Mammary epithelial cell (primary cell): ENCODE data around the gene CNKSR1.

Experiments used
- CTCF ChIP-seq, 2 donors: IDR thresholded peaks in 1 of 2; conservative IDR thresholded peaks in 1 of 2; 2 replicates each; pipeline ENCODE4 v1.5.1; 2011 to 2012; ENCODE audit warnings: inconsistent platforms in 2 of 2, low read length in 2 of 2, mild to moderate bottlenecking in 2 of 2, control low read depth in 1 of 2, low read depth in 1 of 2; ENCODE audit not compliant: insufficient read depth in 1 of 2; ENCODE audit errors: extremely low read depth in 1 of 2
- EZH2 ChIP-seq: IDR thresholded peaks from 2 replicates; pipeline ENCODE4 v1.6.1; 2012; ENCODE audit warnings: low read length, inconsistent platforms, borderline replicate concordance

- no peak for TF ChIP-seq CTCF (conservative IDR thresholded peaks at IDR 0.05 in 1 of 2, IDR thresholded peaks at IDR 0.05 in 1 of 2; ENCODE audit: extremely low read depth in 1 of 2, insufficient read depth in 1 of 2, low read depth in 1 of 2, low read length in 2 of 2)
- no peak for TF ChIP-seq EZH2
These were observed 18.2 kb upstream of the CNKSR1 start, which contains the start of gene FAM110D for GRCh38 chr1:26158908-26159742.
